ENCODE measurements around the gene CFAP157. TPM values are rescaled to one million over a fixed set of nuclear protein-coding genes. Genes with fewer than 3 reads are reported as not detected.
A peak's percentile ranks its signal among the peaks of the same experiment; 100 is the strongest.

The CFAP157 gene
- total RNA-seq, 1 experiment from 2014 or later: not detected

DNA sequence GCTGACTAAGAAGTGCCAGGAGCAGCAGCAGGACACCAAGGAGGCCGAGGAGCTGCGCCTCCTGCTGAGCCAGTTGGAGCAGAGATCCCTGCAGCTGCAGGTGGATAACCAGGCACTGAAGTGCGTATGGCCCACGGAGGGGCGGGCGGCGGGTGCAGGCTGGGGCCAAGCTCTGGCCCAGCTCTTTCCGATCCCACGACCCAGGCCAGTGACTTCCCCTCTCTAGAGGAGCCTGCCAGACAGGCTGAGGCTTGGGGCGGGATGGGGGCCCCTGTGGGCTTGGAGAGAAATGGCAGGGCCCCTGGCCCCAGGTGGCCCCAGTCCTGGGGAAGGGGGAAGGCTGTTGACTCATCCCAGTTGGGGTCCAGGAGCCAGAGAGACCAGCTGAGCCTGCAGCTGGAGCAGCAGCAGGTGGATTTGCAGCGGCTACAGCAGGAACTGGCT lies 5.1 kb downstream of the CFAP157 start:
- H3K27ac Mint-ChIP-seq (ENCODE audit: low read depth, unreplicated experiment): no peak overlapping the region
- no peak overlapping the region for H3K4me3 Mint-ChIP-seq (ENCODE audit: unreplicated experiment)
- intact Hi-C loops (cut with micrococcal nuclease): no loop called here
- TF ChIP-seq, protein P1, sequence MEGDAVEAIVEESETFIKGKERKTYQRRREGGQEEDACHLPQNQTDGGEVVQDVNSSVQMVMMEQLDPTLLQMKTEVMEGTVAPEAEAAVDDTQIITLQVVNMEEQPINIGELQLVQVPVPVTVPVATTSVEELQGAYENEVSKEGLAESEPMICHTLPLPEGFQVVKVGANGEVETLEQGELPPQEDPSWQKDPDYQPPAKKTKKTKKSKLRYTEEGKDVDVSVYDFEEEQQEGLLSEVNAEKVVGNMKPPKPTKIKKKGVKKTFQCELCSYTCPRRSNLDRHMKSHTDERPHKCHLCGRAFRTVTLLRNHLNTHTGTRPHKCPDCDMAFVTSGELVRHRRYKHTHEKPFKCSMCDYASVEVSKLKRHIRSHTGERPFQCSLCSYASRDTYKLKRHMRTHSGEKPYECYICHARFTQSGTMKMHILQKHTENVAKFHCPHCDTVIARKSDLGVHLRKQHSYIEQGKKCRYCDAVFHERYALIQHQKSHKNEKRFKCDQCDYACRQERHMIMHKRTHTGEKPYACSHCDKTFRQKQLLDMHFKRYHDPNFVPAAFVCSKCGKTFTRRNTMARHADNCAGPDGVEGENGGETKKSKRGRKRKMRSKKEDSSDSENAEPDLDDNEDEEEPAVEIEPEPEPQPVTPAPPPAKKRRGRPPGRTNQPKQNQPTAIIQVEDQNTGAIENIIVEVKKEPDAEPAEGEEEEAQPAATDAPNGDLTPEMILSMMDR (IDR thresholded peaks at IDR 0.05; ENCODE audit: unreplicated experiment): no peak
- ChIA-PET CTCF (interaction anchor here (0.6 kb wide), 2 partner anchors 59 to 223 kb away, joined by 3 to 4 read pairs; no protein-coding TSS in a partner anchor), POLR2A (no interaction called here)
- no peaks in the 10 kb centered on the region for H3K36me3 Mint-ChIP-seq (ENCODE audit: insufficient read depth, unreplicated experiment)
- no peak for DNase-seq (ENCODE audit: unreplicated experiment)
- no TSS peak for BruUV-seq (replicated peaks)
- H3K4me1 Mint-ChIP-seq (ENCODE audit: insufficient read depth, unreplicated experiment): peaks cover 7% of the 10 kb centered on the region
- H3K27me3 Mint-ChIP-seq (ENCODE audit: insufficient read depth, unreplicated experiment): no peaks in the 10 kb centered on the region
- no peaks in the 10 kb centered on the region for H3K9me3 Mint-ChIP-seq (ENCODE audit: unreplicated experiment)

DNA sequence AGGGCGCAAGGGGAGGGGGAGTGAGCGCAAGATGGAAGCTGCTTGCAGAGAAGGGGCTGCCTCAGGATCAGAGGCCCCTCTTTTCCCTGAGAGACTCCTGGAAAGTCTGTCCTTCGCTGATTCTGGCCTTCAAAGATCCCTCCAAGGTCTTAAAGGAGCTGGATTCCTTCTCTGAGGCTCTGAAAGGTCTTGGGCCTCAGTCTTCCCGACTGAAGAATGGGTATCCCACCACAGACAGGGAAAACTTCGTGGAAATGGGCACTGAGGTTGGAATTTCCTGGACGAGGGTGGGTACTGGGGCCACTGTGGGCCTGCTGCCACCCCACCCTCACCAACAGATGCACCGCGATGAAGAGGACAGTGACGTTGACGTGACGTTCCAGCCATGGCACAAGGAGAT lies 5.6 kb downstream of the CFAP157 start:
- POLR2A ChIA-PET: no interaction called here
- no peaks in the 10 kb centered on the region for H3K27me3 Mint-ChIP-seq (ENCODE audit: insufficient read depth, unreplicated experiment)
- CTCF ChIA-PET: no interaction called here

DNA sequence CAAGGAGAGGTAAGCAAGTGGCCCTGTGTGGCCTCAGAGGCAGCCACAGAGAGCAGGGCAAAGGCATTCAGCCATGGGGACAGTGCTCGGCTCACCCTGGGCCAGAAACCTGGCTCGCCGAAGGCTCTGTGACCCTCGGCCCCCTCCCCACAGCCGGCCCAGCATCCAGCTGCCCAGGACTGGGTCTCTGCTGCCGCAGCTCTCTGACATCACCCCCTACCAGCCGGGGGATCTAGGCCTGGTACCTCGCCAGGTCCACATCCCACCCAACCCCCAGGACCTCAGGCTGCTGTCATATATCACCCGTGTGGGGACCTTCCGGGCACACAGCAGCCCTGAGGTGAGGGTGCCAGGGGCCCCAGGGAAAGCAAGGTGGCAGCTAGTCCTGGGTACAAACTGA lies 6.1 kb downstream of the CFAP157 start:
- POLR2A ChIA-PET: no interaction called here
- CTCF ChIA-PET: no interaction called here
- no peaks in the 10 kb centered on the region for H3K27me3 Mint-ChIP-seq (ENCODE audit: insufficient read depth, unreplicated experiment)

More for the DNA sequence above, 5.6 kb downstream of the CFAP157 start:
- BruUV-seq (replicated peaks): no TSS peak
- Mint-ChIP-seq H3K9me3 (ENCODE audit: unreplicated experiment) (no peaks in the 10 kb centered on the region), H3K4me1 (ENCODE audit: insufficient read depth, unreplicated experiment) (peaks cover 7% of the 10 kb centered on the region), H3K4me3 (ENCODE audit: unreplicated experiment) (no peak overlapping the region), H3K36me3 (ENCODE audit: insufficient read depth, unreplicated experiment) (no peaks in the 10 kb centered on the region), H3K27ac (ENCODE audit: low read depth, unreplicated experiment) (no peak overlapping the region)
- TF ChIP-seq, protein P1 (IDR thresholded peaks at IDR 0.05; ENCODE audit: unreplicated experiment): no peak
- DNase-seq (ENCODE audit: unreplicated experiment): no peak
- intact Hi-C loops (cut with micrococcal nuclease): no loop called here

DNA sequence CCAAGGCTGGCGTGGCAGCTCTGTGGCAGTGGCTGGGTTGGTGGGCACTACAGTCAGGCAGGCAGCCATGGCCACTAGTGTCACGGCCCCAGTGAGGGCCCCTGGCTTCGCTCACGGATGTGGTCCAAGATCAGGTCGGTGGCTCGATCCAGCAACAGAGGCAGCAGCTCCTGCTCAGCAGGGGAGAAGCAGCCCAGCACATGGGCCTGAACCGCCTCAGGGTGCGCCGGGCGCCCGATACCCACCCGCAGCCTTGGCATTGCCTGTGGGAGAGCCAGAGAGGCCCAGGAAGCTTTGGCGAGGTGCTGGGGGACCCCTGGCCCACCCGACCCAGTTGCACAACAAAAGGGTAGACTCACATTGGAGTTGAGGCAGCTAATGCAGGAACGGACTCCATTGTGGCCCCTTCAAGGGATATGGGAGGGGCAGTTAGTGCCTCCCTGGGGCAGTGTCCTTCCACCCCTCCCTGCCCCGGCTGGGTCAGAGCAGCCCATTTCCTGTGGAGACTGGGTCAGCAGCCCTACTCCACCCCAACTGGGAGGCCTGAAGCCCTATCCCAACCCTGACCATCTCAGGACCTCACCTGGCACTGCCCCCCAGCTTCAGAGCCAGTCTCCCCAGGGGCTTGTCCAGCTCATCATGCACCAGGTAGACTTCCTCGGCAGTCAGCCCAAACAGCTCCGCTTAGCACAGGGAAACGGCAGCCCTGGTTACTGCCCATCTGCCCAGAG lies 7.4 kb downstream of the CFAP157 start:
- H3K9me3 Mint-ChIP-seq (ENCODE audit: unreplicated experiment): no peaks in the 10 kb centered on the region
- ChIA-PET POLR2A (interaction anchor here (0.6 to 2.9 kb wide), 7 partner anchors 11 to 263 kb away, joined by 3 to 14 read pairs (median 4); partner anchors contain the start of genes LRSAM1 and RPL12), CTCF (interaction anchor here (0.6 to 0.8 kb wide), 2 partner anchors 21 to 152 kb away, joined by 3 read pairs; partner anchors contain the start of gene TOR2A)
- H3K4me1 Mint-ChIP-seq (ENCODE audit: insufficient read depth, unreplicated experiment): peaks cover 7% of the 10 kb centered on the region
- no TSS peak for BruUV-seq (replicated peaks)
- TF ChIP-seq, protein P1 (IDR thresholded peaks at IDR 0.05; ENCODE audit: unreplicated experiment): no peak
- no peaks in the 10 kb centered on the region for H3K36me3 Mint-ChIP-seq (ENCODE audit: insufficient read depth, unreplicated experiment)
- no peaks in the 10 kb centered on the region for H3K27me3 Mint-ChIP-seq (ENCODE audit: insufficient read depth, unreplicated experiment)
- no peak for DNase-seq (ENCODE audit: unreplicated experiment)
- peak overlapping the region; percentile 79 for H3K4me3 Mint-ChIP-seq (ENCODE audit: unreplicated experiment)
- intact Hi-C loops (cut with micrococcal nuclease): no loop called here
- peak overlapping the region; percentile 81 for H3K27ac Mint-ChIP-seq (ENCODE audit: low read depth, unreplicated experiment)

More for the DNA sequence above, 6.1 kb downstream of the CFAP157 start:
- H3K36me3 Mint-ChIP-seq (ENCODE audit: insufficient read depth, unreplicated experiment): no peaks in the 10 kb centered on the region
- TF ChIP-seq, protein P1 (IDR thresholded peaks at IDR 0.05; ENCODE audit: unreplicated experiment): no peak
- BruUV-seq (replicated peaks): no TSS peak
- no peak for DNase-seq (ENCODE audit: unreplicated experiment)
- intact Hi-C loops (cut with micrococcal nuclease): no loop called here
- no peak overlapping the region for H3K4me3 Mint-ChIP-seq (ENCODE audit: unreplicated experiment)
- H3K27ac Mint-ChIP-seq (ENCODE audit: low read depth, unreplicated experiment): no peak overlapping the region
- peaks cover 7% of the 10 kb centered on the region for H3K4me1 Mint-ChIP-seq (ENCODE audit: insufficient read depth, unreplicated experiment)
- H3K9me3 Mint-ChIP-seq (ENCODE audit: unreplicated experiment): no peaks in the 10 kb centered on the region
